Measurements from ENCODE around the gene MDK.

The MDK gene

GRCh38 chr11:46383404-46383758 is 1.9 kb downstream of the MDK start:
- DNase-seq (ENCODE audit: low read depth) = no peak

GRCh38 chr11:46383974-46384701 is 2.7 kb downstream of the MDK start:
- DNase-seq (ENCODE audit: low read depth) = no peak

GRCh38 chr11:46385169-46386004 is 3.9 kb downstream of the MDK start:
- DNase-seq (ENCODE audit: low read depth) = no peak

DNA sequence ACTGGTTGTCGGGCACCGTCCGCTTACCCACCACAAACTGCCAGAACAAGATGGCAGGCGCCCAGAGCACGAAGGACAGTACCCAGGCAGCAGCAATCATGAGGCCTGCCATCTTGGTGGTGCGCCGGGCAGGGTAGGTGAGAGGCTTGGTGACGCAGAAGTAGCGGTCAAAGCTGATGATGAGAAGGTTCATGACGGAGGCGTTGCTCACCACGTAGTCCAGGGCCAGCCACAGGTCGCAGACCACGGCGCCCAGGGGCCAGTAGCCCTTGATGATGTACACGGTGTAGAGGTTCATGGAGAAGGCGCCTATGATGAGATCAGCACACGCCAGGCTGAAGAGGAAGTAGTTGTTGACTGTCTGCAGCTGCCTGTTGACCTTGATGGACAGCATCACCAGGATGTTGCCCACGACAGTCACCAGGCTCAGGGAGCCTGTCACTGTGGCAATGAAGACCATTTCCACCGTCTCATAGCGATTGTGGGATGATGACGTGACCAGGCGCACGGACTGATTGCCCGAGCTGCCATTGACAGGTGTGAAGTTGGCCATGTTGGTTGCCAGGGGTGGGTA is 4.6 kb downstream of the MDK start:
- DNase-seq (ENCODE audit: low read depth) = no peak

GRCh38 chr11:46386674-46387073 is 5.2 kb downstream of the MDK start:
- no peak for DNase-seq (ENCODE audit: low read depth)

- DNase-seq (ENCODE audit: low read depth) = no peak
These were observed 6.0 kb downstream of the MDK start for GRCh38 chr11:46387456-46387855.

DNA sequence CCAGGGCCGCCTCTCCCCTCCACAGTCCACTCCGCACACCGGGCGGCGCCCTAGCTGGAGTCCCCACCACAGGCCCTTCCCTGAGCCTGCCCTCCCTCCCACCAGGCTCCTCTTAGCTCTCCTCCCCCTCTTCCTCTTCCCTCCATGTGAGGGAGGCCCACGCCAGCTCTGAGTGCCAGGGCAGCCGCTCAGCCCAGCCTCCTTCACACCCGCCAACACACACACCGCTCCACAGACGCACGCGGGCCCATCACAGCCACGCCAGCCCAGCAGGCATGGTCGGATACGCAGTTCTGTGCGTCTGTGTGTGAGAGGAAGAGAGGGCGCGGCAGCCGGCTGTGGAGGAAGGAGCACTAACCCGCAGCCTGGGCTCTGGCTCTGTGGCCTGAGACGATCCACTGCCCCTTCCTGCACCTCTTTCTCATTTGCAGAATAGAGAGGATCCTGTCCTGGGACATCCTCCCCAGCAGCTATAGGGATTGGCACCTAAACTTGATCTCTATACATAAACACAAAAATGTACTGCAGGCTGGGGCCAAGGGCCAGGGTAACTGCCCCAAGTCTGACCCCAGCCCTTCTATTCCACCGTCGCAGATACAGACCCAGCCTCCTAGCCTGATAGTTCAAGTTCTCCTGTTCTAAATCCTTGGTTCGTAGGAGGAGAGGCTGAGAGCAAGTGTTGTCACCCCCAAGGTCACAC is 6.6 kb downstream of the MDK start:
- no peak for DNase-seq (ENCODE audit: low read depth)

DNA sequence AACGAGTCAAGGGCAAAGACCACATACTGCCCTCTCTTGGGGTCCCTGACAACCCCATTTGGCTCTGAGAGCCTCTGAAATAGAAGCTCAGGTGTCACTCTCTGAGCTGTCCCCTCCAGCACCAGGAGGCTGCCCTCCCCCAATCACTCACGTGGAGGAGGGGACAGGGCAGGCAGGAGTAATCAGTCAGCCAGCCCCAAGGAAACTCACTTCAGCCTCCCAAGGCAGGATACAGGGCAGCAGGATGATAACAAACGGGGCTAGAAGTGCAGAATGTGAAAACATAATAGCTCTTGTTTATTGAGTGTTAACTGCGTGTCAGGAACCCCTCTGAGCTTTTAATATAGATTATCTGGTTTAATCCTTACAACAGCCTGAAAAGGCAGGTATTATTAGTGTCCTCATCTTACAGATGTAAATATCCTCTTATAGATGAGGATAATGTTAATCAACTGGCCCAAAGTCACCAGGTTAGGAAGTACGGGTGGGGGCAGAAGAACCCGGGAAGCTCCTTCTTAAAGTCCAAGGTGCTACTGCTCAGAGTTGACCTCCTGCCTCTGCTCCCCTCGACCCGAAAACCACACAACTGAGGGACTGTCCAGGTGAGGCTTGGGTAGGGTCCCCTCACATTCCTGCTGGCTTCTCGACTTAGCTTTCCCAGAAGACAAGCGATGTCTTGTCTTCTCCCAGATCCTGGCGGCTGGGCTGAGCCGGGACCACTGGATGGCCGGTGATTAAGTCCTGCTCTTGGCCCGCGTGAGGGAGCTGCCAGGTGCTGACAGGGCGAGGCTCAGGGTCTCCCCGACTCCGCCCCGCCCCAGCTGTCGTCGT is 7.4 kb downstream of the MDK start:
- DNase-seq (ENCODE audit: low read depth) = no peak

DNA sequence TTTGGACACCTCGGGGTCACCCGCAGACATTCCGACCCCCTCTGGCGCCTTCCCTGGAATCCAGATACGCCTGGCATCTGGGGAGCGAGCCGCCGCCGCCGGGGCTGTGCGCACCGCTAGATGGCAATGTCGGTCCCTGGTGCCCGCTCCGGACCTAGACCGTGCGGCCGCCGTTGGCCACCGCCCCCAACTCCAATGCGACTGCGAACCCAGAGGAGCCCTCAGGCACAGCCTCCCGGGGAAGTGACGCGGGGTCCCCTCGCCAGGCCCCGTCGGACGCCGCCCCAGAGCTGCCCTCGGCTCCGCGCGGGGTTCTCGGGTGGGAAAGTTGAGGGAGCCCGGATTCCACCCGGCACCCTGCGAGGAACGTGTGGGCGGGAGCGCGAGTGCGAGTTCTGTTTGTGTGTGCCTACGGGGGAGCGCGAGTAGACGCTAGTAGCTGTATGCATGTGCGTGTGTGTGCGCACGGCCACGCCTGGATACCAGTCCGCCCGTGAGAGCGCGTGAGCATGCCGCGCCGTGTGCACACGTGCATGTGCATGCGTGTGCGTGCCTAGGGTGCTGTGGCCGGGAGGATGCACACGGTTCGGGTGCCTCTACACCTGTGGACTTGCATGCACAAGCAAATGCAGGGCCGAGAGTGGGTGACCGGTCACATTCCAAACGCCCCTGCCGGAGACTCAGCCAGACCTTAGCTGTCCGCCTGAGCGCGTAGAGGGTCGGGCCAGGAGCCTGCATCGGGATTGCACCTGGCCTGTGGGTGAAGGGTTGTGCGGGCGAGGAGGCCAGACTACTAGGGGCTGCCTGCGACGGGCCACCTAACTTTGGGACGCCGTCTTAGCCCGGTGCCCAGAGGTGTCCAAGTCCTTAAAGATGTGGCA is 8.2 kb downstream of the MDK start:
- DNase-seq (ENCODE audit: low read depth) = no peak

DNA sequence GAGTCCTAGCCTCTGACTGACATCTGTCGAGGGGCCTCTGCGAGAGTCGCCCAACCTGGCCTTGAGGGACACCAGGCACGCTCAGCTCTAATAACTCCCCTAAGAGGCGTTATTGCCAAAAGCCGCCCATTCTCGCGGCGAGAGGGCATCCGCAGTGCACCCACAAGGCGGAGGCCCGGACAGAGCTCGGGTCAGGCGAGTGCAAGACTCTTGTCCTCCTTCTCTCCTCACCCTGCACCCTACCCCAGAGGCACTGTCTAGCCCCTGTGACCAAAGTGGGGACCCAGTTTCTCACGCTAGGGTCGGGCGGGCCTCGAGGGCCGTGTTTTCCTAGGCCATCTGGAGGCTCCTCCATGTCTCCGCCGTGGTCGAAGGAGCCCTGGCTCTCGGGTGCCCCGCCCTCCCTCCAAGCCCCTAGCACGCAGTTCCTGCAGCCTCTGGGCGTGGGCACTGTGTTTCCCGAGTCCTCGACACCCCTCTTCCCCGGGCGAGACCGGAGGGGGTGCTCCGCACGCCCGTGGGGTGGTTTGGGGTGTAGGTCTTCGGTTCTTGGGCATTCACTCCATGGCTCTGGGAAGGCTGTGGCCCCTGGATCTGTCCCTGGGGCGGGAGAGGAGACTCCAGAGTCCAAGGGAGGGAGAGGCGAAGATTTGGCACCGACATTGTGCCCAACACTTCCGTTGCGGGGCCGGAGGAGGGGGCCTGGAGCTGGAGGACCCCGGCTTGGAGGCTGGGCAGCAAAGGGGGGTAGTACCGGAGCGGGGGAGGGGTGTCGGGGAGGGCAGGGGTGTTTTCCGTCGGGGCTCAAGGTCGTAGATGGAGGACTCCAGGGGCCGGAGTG is 9.1 kb downstream of the MDK start:
- no peak for DNase-seq (ENCODE audit: low read depth)

- no peak for DNase-seq (ENCODE audit: low read depth)
These were observed 9.7 kb downstream of the MDK start for GRCh38 chr11:46391186-46391577.

DNA sequence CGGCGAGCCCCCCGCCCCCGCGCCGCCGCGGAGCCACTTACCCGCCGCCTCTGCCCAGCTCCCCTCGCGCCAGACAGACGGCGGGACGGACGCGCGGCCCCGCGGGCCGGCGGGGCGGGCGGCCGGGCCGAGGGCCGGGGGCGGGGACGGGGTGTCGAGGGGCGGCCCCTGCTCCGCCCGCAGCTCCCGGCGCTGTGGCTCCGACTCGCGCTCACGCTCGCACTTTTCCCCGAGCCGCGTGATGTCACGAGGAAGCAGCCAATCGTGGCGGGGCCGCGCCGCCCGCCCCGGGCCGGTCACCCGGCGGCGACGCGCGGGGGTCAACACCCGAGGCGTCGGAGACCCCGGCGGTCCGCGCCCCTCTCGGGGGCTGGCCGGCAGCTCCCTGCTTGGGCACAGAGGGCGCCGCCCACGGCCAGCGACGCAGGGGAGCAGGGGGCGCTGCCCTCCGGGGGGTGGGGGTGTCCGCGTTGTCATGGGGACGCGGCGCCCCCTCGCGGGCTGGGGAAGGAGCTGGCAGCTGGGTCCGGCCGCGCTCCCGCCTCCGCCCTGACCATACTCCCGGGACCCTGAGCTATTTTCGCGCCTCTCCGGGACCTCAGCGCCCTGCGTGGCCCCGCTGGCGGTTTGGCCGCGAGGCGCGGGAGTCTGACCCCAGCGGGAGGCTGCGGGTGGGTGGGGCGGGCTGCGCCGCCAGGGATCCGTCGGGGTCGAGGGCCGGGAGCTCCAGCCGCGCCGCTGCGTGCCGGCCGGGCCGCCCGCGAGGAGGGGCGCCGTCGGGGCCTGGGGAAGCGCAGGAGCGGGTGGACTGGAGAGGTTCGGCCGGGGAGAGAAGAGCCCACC is 10.3 kb downstream of the MDK start, which contains the start of gene CHRM4:
TSS of gene CHRM4 (minus strand) at position 199 of the 843 bp plus-strand sequence. CDS start 5,219 bp downstream, outside the sequence.
- DNase-seq (ENCODE audit: low read depth) = no peak

GRCh38 chr11:46392421-46393230 is 11.2 kb downstream of the MDK start:
- DNase-seq (ENCODE audit: low read depth) = no peak

DNA sequence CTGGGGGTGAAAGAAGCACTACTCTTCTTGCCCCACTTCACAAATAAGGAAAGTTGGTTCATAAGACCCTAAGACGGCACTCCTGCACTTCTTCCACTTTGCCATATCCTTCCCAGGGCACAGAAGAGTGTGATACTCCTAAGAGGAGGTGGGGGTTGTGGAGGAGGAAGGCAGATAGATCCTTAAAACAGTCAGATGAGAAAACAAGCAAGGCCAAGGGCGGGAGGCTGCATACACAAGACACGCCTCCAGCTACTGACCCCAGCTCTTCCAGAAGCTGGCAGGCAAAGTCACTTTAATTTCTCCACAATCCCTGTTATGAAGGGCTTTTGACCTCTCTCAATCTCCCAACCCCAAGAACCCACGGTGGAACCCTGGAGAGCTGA is 11.8 kb downstream of the MDK start:
- DNase-seq (ENCODE audit: low read depth) = no peak

DNA sequence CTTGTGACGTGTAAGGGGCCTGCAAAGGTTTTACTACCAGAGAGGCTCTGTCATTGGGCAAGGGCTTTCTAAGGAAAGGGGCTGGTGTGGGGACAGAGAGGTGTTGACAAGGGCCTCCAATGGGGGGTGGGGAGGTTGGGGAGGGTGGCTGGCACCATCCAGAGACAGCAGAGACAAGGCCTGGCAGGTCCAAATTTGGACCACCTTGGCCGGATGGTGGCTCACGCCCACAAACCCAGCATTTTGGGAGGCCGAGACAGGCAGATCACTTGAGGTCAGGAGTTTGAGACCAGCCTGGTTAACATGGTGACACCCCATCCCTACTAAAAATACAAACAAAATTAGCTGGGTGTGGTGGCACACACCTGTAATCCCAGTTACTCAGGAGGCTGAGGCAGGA is 12.3 kb downstream of the MDK start:
- no peak for DNase-seq (ENCODE audit: low read depth)

GRCh38 chr11:46397526-46397925 is 16.1 kb downstream of the MDK start:
- no peak for DNase-seq (ENCODE audit: low read depth)

GRCh38 chr11:46402957-46403902 is 21.8 kb downstream of the MDK start:
- DNase-seq (ENCODE audit: low read depth) = no peak
